Fibroblast of peridontal ligament (primary cell): Measurements from ENCODE around the gene ACER1.
"Not testable (repeated sequence)": the region's sequence is repeated elsewhere in the genome, so short reads cannot be mapped to it uniquely, and the experiment has no call there.

Source experiments
- DNase-seq: peaks from one replicate; pipeline ENCODE4 v3.0.0-alpha.2; 2010; ENCODE audit errors: extremely low read depth

Gene ACER1

DNA sequence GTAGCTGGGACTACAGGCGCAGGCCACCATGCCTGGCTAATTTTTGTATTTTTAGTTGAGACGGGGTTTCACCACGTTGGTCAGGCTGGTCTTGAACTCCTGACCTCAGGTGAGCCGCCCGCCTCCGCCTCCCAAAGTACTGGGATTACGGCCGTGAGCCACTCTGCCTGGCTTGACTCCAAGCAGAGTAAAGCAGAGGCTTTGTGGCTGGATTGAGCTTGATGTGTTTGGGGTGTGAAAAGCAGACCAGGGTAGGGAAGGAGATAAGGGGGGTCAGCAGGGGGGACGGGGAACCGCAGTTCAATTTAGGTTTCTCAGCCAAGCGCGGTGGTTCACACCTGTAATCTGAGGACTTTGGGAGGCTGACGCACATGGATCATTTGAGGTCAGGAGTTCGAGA, 23.8 kb upstream of the ACER1 start:
- no peak for DNase-seq

DNA sequence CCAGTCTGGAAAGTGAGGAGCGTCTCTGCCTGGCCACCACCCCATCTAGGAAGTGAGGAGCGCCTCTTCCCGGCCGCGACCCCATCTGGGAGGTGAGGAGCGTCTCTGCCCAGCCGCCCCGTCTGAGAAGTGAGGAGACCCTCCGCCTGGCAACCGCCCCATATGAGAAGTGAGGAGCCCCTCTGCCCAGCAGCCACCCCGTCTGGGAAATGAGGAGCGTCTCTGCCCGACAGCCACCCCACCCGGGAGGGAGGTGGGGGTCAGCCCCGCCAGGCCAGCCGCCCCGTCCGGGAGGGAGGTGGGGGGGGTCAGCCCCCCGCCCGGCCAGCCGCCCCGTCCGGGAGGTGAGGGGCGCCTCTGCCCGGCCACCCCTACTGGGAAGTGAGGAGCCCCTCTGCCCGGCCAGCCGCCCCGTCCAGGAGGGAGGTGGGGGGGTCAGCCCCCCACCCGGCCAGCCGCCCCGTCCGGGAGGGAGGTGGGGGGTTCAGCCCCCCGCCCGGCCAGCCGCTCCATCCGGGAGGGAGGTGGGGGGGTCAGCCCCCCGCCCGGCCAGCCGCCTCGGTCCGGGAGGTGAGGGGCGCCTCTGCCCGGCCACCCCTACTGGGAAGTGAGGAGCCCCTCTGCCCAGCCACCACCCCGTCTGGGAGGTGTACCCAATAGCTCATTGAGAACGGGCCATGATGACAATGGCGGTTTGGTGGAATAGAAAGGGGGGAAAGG, 22.1 kb upstream of the ACER1 start:
- DNase-seq = not testable (repeated sequence)

DNA sequence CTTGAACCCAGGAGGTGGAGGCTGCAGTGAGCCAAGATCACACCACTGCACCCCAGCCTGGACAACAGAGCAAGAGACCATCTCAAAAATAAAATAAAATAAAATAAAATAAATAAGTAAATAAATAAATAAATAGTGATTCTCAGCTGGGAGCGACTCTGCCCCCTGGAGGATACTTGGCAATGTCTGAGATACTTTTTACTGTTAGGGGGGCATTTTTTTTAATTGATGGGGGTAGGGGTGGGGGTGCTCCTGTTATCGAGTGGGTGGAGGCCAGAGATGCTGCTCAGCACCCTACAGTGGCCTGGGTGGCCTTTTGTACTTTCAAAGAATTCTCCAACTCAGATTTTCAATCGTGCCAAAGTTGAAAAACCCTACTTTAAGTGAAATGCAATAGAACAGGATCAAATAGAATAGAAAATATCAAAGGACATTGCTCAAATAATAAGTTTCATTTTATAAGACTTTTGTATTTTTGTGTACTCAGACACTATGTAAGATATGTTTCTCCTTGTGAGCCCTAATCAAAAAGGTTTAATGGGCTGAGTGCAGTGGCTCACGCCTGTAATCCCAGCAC, 20.8 kb upstream of the ACER1 start:
- no peak for DNase-seq

DNA sequence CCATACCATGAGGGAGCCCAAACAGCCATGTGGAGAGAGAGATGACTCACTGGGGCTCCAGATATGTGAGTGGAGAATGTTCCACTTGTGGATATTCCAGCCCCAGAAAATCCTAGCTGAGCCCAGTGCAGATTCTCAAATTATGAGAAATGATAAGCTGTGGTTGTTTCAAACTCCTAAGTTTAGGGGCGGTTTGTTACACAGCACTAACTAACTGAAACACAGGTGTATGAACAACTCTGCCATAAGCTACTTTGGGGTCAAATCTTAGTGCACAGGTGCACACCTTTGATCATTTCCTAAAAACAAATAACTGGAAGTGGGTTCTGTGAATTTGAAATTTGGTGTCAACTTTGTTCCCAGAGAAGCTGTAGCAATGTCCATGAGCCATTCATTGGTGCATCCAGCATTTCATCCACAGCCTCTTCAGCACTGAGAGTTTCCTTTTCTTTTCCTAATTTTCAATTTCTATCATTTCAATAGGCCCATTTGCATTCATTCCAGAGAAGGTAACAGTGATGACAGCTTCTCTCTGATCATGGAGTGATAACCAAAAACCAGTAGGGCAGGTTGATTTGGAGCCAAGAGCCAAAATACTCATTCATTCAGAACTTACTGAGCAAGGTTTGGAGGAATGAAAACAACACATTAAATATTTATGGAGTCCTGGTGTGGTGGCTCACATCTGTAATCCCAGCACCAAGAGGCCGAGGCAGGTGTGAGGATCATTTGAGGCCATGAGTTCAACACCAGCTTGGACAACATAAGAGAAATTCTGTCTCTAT, 19.2 kb upstream of the ACER1 start:
- DNase-seq = no peak

DNA sequence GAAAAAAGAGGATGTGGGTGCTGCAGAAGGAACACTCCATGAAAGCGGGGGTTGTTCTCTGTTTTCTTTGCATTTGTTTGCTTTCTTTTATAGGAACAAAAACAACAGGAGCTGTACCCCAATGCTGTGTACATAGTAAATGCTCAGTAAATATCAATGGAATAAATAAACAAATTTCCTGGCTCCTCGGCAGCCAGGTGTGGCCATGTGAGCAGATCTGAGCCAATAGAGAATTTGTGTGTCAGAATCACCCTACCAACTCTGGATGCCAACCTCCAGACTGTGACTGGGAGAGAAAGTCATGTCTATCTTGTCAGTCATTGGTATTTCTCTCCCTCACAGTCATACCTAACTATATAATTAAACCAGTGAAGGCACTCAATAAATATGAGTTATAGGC, 17.3 kb upstream of the ACER1 start:
- no peak for DNase-seq

DNA sequence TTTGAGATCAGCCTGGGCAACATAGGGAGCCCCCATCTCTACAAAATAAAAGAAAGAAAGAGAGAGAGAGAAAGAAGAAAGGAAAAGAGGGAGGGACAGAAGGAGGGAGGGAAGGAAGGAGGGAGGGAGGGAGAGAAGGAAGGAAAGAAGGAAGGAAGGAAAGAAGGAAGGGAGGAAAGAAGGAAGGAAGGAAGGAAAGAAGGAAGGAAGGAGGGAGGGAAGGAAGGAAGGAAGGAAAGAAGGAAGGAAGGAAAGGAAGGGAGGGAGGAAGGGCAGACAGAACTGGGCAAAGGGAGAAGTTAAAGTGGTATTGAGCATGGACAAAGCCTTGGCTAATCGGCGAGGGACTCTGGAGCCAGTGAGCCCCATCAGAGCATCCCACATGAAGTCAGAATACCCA, 15.9 kb upstream of the ACER1 start:
- not testable (repeated sequence) for DNase-seq

DNA sequence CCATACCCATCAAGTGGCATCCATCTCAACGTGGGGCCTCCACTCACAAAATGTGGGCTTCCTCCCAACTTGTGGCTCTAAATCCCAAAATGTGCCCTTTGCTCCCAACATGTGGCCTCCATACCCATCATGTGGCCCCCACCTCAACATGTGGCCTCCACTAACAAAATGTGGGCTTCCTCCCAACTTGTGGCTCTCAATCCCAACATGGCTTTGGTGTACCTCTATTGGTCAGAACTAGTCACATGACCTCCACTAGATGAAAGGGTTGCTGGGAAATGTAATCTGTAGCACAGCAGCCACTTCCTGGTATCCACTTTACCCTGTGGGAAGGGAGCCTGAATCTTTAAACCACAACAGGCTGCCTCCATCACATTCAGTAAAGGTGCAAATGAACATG, 10.1 kb upstream of the ACER1 start:
- no peak for DNase-seq

DNA sequence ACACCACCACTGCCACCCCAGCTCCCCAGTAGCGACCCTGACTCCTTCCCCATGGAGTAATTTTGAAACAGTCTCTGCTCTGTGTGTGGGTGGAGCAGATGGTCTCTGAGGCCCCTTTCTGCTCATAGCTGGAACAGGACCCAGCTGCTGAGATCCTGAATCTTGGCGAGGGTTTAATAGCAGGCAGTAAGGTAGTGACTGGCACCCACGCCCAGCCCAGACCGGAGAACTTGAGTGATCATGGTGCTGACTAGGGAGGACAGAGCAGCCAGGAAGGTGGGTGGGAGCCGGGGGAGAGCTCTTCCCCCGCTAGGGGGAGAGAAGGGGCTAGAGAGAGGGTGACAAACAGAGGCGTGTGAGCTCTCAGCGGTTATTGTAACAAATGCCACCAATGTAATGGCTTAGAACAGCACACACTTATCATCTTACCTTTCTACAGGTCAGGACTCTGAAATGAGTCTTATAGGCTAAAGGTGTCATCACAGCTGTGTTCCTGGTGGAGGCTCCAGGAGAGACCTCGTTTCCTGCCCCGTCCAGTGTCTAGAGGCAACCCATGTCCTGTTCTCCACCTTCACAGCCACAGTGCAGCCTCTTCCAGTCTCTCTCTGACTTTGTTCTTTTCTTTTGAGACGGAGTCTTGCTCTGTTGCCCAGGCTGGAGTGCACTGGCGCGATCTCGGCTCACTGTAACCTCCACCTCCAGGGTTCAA, 7.2 kb upstream of the ACER1 start:
- DNase-seq = no peak

DNA sequence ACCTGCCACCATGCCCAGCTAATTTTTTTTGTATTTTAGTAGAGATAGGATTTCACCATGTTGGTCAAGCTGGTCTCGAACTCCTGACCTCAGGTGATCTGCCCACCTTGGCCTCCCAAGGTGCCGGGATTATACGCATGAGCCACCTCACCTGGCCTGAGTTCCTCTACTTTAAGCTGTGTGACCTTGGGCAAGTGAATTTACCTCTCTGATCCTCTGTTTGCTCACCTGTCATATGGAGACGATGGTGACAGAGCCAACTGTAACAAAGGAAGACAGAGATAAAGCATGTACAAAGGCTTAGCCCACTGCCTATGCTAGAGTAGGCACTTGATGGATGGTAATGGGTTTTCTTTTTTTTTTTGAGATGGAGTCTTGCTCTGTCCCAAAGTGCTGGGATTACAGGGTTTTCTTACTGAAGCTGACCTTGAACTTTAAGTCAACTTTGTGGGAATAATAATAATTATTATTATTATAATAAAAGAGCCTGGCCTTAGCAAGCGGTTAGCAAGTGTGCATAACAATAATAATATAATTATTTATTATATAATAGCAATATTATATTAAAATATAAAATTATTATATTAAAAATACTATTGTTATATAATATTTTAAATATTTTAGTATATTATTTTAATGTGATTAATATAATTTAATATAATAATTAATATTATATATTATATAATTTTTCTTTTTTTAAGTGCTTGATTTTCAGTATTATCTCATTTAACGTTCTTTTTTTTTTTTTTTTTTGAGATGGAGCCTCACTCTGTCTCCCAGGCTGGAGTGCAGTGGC, 1.3 kb upstream of the ACER1 start:
- DNase-seq = no peak

DNA sequence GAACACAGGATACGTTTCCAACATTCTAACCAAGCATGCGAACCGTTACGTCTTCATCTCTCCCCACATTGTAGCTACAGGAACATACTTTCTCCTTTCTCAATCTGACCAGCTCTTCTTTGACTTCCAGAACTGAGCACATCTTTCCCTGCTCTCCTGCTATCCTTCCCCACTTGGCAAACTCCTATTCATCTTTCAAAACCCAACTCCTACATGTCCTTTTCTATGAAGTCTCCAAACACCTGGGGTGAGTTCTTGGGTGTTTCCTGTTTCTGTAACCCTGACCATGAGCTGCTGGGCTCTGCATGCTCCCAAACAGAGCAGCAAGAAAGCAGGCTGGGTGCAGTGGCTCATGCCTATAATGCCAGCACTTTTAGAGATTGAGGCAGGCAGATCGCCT, 6.6 kb downstream of the ACER1 start:
- no peak for DNase-seq

DNA sequence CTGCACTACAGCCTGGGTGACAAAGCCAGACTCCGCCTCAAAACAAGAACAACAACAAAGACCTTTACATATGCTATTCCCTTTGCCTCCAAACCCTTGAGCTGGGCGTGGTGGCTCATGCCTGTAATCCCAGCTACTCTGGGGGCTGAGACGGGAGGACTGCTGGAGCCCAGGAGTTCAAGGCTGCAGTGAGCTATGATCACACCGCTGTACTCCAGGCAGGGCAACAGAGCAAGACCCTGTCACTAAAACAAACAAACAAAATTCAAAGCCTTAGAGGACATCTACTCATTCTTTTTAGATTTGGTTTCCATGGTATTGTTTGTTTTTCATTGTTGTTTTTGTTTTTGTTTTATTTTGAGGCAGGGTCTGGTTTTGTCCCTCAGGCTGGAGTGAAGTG, 7.8 kb downstream of the ACER1 start:
- no peak for DNase-seq

DNA sequence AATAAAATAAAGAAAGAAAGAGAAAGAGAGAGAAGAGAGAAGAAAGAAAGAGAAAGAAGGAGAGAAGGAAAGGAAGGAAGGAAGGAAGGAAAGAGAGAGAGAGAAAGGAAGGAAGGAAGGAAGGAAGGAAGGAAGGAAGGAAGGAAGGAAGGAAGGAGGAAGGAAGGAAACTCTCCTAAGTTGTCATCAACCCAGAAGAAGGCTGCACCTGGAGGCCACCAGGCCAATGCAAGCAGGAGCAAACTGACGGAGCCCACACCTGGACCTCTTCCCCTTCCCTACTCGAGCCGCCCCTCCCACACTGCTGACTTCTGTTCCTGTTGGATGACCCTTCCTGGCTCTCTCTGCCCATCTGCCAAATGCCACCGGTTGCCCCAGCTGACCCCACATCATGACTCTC, 8.7 kb downstream of the ACER1 start:
- DNase-seq = no peak

DNA sequence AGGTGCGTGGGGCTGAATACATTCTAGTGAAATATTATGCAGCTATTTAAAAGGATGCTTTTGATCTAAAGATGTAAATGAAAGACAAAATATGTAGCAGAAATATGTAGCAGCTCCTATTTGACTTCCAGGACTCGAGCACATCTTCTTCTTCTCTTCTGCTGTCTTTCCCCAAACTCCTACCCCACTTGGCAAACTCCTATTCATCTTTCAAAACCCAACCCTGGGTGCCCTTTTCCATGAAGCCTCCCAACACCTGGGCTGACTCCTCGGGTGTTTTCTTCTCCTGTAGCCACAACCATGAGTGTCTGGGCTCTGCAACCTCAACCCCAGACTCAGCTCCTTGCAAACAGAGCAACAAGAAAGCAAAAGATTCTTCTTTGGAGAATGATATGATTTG, 11.1 kb downstream of the ACER1 start:
- DNase-seq = no peak

DNA sequence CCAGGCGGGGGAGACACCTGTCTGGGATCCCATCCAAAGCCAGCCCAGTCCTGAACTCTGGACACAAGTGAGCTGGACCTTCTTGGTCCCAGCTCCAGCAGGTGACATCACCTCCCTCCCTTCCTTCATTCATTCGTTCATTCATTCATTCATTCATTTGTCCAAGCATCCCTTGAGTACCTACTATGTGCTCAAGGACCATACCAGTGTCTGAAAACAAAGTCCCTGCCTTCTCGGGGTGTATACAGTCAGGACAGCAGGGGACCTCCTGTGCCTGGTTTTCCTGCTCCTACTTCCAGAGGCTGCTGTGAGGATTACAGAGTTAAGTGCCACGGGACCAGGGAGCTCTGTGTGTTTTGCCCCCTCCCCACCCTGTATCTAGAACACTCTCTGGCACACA, 14.0 kb downstream of the ACER1 start:
- no peak for DNase-seq

DNA sequence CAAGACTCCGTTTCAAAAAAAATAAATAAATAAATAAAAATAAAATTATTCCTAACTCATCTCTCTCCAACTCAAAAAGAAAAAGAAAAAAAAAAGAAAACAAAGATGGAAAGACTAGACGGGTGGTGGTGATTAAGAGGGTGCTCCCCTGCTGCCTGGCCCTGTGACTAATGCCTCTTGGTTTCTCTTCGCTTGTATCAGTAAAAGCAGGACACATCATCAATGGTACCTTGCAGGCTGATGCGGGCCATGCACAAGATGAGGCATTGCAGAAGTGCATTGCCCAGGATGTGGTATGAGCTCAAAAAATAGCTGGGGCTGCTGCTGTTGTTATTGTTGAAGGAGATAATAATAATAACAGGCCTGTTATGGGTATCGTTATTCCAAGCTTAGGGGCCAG, 14.6 kb downstream of the ACER1 start:
- no peak for DNase-seq

DNA sequence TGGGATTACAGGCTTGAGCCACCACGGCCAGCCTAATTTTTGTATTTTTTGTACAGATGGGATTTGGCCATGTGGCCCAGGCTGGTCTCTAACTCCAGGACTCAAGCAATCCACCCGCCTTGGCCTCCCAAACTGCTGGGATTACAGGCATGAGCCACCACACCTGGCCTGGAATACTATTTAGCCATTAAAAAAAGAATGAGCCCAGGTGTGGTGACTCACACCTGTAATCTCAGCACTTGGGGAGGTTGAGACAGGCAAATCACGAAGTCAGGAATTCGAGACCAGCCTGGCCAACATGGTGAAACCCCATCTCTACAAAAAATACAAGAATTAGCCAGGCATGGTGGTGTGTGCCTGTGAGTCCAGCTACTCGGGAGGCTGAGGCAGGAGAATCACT, 17.8 kb downstream of the ACER1 start:
- not testable (repeated sequence) for DNase-seq

DNA sequence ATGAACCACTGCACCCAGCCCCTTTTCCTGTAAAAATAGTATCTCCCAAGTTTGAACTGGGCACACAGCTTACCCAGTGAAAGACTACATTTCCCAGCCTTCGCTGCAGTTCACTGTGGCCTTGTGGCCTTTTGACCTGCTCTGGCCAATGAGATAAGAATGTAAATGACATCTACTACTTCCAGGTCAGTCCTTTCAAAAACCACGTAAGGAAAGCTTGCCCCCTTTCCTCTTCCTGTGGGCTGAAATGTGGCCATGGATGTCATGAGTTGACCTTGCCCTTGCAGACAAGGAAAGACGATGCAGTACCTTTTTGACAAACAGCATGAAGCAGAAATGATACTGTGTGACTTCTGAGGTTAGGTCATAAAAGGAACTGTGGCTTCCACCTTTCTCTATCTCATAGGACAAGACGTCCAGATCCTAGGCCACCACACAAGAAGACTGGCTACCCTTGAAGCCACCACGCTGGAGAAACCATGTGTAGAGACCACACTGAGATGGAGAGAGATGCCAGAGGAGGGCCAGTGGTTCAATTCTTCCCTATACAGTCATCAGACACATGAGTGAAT, 19.9 kb downstream of the ACER1 start:
- DNase-seq = no peak

DNA sequence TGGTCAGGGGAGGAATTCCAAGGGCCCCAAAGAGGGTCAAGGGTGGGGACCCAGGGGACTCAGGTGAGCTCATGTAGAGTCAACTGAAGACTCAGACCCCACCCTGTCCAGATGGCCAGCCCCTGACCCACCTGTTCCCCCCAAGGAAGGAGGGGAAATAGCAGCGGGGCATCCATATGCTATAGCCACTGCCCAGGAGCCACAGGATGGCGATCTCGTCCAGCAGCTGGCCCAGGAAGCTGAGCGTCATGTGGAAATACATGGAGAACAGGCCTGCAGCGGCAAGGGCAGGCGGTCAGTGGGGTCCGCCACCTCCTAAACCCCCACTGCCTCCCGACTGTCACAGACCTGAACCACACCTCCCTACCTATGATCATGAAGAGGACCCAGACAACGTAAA, 21.4 kb downstream of the ACER1 start:
- no peak for DNase-seq

DNA sequence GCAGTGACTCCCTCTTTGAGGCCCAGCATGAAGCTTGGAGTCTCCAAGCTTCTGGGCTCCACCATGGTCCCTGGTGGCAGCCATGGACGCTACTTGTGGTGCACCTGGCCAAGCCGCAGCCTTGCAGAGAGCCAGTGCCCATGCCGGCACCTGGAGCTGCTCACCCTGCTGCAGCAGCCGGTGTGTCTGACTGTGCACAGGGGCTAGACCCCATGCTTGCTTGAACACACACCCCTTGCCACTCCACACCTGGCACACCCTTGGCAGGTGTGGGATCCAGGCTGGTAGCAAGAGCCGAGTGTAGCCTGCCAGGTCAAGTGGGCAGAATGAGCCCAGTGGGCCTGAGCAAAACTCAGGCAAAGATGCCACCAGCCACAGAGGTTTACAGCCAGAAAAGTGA, 35.0 kb downstream of the ACER1 start:
- DNase-seq = no peak

DNA sequence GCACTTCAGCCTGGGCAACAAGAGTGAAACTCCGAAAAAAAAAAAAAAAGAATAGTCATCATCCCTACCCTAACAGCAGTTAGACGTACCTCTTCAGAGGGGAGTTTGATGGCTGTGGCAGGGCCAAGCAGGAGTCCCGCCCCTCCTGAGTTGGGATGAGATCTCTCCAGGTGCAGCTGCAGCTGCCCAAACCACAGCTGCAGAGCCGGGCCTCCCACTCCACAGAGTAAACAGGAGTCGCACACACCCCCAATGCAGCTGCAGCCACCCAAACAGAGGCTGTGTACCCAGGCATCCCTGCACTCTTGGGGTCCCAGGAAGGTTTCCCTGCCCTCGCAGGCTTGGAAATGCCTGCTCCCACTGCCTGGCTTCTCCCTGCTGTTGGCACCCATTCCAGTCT, 36.2 kb downstream of the ACER1 start:
- no peak for DNase-seq

DNA sequence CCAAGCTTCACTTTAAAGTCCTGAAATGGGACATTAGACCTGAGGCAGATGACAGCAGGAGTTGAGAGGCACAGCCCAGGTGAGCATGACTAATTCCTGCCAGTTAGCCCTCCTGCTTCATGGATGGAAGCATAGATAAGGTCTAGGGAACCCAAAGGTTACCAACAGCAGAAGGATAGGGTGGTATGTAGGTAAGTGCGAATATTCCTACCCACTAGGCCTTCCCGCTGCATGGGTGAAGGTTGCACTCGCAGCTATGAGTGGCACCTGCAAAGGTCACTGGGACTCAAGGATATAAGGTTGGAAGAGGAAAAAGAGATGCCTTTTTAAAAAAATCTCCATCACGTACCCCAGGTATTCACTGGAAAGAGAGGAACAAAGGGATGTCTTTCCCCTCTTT, 41.4 kb downstream of the ACER1 start:
- no peak for DNase-seq
